ENCODE data around the gene CDC14B.
A peak's percentile ranks its signal among the peaks of the same experiment; 100 is the strongest.

Gene CDC14B

DNA sequence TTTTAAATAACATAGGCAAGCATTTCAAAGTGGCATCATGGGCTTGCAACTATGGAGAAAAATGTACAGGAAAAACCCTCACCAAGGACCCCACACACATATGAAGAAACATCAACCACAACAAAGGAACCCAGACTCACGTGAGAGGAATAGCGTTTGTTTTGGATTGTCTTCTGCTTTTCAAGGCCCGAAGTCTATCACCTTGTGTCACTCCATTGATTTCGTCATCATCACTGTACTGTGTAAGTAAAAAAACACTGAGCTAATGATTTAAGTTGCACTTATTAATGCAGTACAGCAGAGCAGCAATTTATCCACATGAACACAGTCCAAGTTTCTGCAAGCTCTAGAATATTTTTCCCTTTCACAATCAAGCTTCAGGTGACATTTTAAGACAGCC, 97.3 kb downstream of the CDC14B start:
- H3K4me3 ChIP-seq (ENCODE audit: low read depth, low read length) = no peak overlapping the region
- in situ Hi-C loops (cut with HindIII; ENCODE audit: low sequenced_read_pairs) = no loop called here
- DNase-seq (ENCODE audit: low read depth) = no peak
- TF ChIP-seq, protein P1, sequence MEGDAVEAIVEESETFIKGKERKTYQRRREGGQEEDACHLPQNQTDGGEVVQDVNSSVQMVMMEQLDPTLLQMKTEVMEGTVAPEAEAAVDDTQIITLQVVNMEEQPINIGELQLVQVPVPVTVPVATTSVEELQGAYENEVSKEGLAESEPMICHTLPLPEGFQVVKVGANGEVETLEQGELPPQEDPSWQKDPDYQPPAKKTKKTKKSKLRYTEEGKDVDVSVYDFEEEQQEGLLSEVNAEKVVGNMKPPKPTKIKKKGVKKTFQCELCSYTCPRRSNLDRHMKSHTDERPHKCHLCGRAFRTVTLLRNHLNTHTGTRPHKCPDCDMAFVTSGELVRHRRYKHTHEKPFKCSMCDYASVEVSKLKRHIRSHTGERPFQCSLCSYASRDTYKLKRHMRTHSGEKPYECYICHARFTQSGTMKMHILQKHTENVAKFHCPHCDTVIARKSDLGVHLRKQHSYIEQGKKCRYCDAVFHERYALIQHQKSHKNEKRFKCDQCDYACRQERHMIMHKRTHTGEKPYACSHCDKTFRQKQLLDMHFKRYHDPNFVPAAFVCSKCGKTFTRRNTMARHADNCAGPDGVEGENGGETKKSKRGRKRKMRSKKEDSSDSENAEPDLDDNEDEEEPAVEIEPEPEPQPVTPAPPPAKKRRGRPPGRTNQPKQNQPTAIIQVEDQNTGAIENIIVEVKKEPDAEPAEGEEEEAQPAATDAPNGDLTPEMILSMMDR (IDR thresholded peaks at IDR 0.05; ENCODE audit: low read depth, low read length, missing control alignments) = no peak

GRCh38 chr9:96519787-96520186, 99.9 kb downstream of the CDC14B start:
- H3K4me3 ChIP-seq (ENCODE audit: low read depth, low read length) = no peak overlapping the region
- in situ Hi-C loops (cut with HindIII; ENCODE audit: low sequenced_read_pairs) = no loop called here
- no peak for DNase-seq (ENCODE audit: low read depth)
- TF ChIP-seq, protein P1 (IDR thresholded peaks at IDR 0.05; ENCODE audit: low read depth, low read length, missing control alignments) = no peak

GRCh38 chr9:96519095-96519494, 100.5 kb downstream of the CDC14B start:
- in situ Hi-C loops (cut with HindIII; ENCODE audit: low sequenced_read_pairs) = no loop called here
- TF ChIP-seq, protein P1 (IDR thresholded peaks at IDR 0.05; ENCODE audit: low read depth, low read length, missing control alignments) = no peak
- no peak for DNase-seq (ENCODE audit: low read depth)
- no peak overlapping the region for H3K4me3 ChIP-seq (ENCODE audit: low read depth, low read length)

DNA sequence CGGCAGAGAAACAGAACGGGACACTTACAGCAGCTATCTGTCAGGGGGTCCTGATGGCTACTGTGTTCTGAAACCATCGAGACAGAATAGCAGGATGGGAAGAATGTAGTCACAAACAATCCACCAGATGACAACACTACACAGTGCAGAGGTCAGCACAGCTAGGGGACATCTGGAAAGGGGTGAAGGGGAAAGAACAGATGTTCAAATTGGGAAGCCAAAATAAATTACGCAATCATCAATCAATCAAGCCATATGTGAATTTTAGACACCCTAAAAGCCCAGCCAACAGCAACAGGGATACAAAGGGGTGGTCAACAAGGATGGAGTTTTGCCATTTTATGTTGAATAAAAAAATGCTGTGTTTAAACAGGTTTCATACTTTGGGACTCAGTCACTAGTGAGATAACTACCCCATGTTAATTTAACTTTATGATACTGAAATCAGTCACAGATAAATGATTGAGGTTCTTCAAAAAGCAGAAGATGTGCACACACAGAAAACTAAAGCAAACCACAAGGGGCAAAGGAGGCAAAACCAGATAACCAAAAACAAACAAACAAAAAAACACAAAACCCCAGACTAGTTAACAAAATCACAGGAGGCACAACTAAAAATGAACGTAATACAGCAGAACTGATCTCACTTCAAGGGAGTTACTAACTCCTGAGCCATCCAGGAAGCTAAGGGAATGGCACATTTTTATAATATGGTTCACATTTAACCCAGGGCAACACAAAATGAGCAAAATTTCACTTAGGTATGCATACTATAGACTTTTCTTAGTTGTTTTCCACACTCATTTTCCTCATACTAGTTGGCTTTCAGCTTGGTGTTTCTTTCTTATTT, 103.8 kb downstream of the CDC14B start:
- TF ChIP-seq, protein P1 (IDR thresholded peaks at IDR 0.05; ENCODE audit: low read depth, low read length, missing control alignments) = no peak
- in situ Hi-C loops (cut with HindIII; ENCODE audit: low sequenced_read_pairs) = no loop called here
- no peak overlapping the region for H3K4me3 ChIP-seq (ENCODE audit: low read depth, low read length)
- DNase-seq (ENCODE audit: low read depth) = no peak

- no peak overlapping the region for H3K4me3 ChIP-seq (ENCODE audit: low read depth, low read length)
- no peak for DNase-seq (ENCODE audit: low read depth)
- in situ Hi-C loops (cut with HindIII; ENCODE audit: low sequenced_read_pairs) = loop anchor here (5.0 kb wide), 1 partner anchor 38 kb away; no protein-coding TSS in a partner anchor
- TF ChIP-seq, protein P1 (IDR thresholded peaks at IDR 0.05; ENCODE audit: low read depth, low read length, missing control alignments) = no peak
Measured at GRCh38 chr9:96514800-96515158, 104.9 kb downstream of the CDC14B start.

- TF ChIP-seq, protein P1 (IDR thresholded peaks at IDR 0.05; ENCODE audit: low read depth, low read length, missing control alignments) = no peak
- in situ Hi-C loops (cut with HindIII; ENCODE audit: low sequenced_read_pairs) = loop anchor here (5.0 kb wide), 1 partner anchor 38 kb away; no protein-coding TSS in a partner anchor
- H3K4me3 ChIP-seq (ENCODE audit: low read depth, low read length) = no peak overlapping the region
- DNase-seq (ENCODE audit: low read depth) = peak; percentile 39
Measured at GRCh38 chr9:96514108-96514799, 105.4 kb downstream of the CDC14B start.
